Astrocyte (in vitro differentiated cells and primary cell): ENCODE results near the gene SLC35B2. TPM values are rescaled to one million over a fixed set of nuclear protein-coding genes. Genes with fewer than 3 reads are reported as not detected.

ENCODE experiments used
- DNase-seq: peaks from one replicate; pipeline ENCODE4 v3.0.0-alpha.2; 2010; ENCODE audit warnings: low read depth
- FAIRE-seq: peaks from 2 replicates; lab custom pipeline; 2011; peaks lifted over from hg19 to GRCh38; lab: Jason Lieb, UNC
- H2AFZ ChIP-seq: 2 replicates; pipeline ENCODE4 v1.6.0; 2012; ENCODE audit warnings: low read depth, low read length, inconsistent platforms
- H3K27ac ChIP-seq: 2 replicates; pipeline ENCODE4 v1.5.1; 2011; ENCODE audit warnings: low read depth, low read length, inconsistent platforms
- H3K27me3 ChIP-seq: 2 replicates; pipeline ENCODE4 v1.6.0; 2011; ENCODE audit warnings: low read length, inconsistent platforms; ENCODE audit not compliant: insufficient read depth
- H3K36me3 ChIP-seq: 2 replicates; pipeline ENCODE4 v1.5.1; 2011; ENCODE audit warnings: low read length, inconsistent platforms; ENCODE audit not compliant: insufficient read depth
- H3K4me1 ChIP-seq: 2 replicates; pipeline ENCODE4 v1.5.1; 2011; ENCODE audit warnings: low read length, inconsistent platforms; ENCODE audit not compliant: insufficient read depth
- H3K4me2 ChIP-seq: 2 replicates; pipeline ENCODE4 v1.6.0; 2012; ENCODE audit warnings: low read length, inconsistent platforms
- H3K4me3 ChIP-seq: 2 replicates; pipeline ENCODE4 v1.5.1; 2011; ENCODE audit warnings: low read depth, mild to moderate bottlenecking, low read length, inconsistent platforms; ENCODE audit not compliant: insufficient read depth
- H3K79me2 ChIP-seq: 2 replicates; pipeline ENCODE4 v1.6.0; 2012; ENCODE audit warnings: mild to moderate bottlenecking, low read length, inconsistent platforms; ENCODE audit not compliant: insufficient read depth
- H3K9ac ChIP-seq: 2 replicates; pipeline ENCODE4 v1.6.0; 2012; ENCODE audit warnings: mild to moderate bottlenecking, low read length, inconsistent platforms
- H3K9me3 ChIP-seq: 2 replicates; pipeline ENCODE4 v1.5.1; 2012; ENCODE audit warnings: low read depth, mild to moderate bottlenecking, low read length, inconsistent platforms; ENCODE audit not compliant: insufficient read depth
- H4K20me1 ChIP-seq: 2 replicates; pipeline ENCODE4 v1.6.0; 2012; ENCODE audit warnings: low read length, inconsistent platforms; ENCODE audit not compliant: insufficient read depth
- H3K27ac Mint-ChIP-seq: one replicate; pipeline ENCODE4 v1.8.0; 2021; ENCODE audit warnings: mild to moderate bottlenecking, mixed read lengths; ENCODE audit not compliant: unreplicated experiment
- H3K27me3 Mint-ChIP-seq: one replicate; pipeline ENCODE4 v1.8.0; 2021; ENCODE audit warnings: low read depth, mixed read lengths; ENCODE audit not compliant: unreplicated experiment
- H3K36me3 Mint-ChIP-seq: one replicate; pipeline ENCODE4 v1.8.0; 2021; ENCODE audit warnings: low read depth, mixed read lengths; ENCODE audit not compliant: unreplicated experiment
- H3K4me1 Mint-ChIP-seq: one replicate; pipeline ENCODE4 v1.8.0; 2021; ENCODE audit warnings: low read depth, mixed read lengths; ENCODE audit not compliant: unreplicated experiment
- H3K4me3 Mint-ChIP-seq: one replicate; pipeline ENCODE4 v1.8.0; 2021; ENCODE audit warnings: mild to moderate bottlenecking, moderate library complexity, mixed read lengths; ENCODE audit not compliant: unreplicated experiment
- H3K9me3 Mint-ChIP-seq: one replicate; pipeline ENCODE4 v1.8.0; 2021; ENCODE audit warnings: mild to moderate bottlenecking, mixed read lengths; ENCODE audit not compliant: unreplicated experiment
- EZH2 ChIP-seq: IDR thresholded peaks from 2 replicates; pipeline ENCODE4 v1.6.1; 2012; ENCODE audit warnings: mild to moderate bottlenecking, low read length, inconsistent platforms; ENCODE audit not compliant: insufficient read depth
- total RNA-seq: library from RNA; stranded (reverse); gene quantifications from 2 replicates; pipeline ENCODE4 v1.2.1, GENCODE V29; 2021
- TF ChIP-seq, protein P1 (sequence below): IDR thresholded peaks from 2 replicates; pipeline ENCODE4 v1.5.1; 2011; ENCODE audit warnings: low read depth, mild to moderate bottlenecking, inconsistent platforms, low read length, moderate library complexity; ENCODE audit not compliant: insufficient read depth

Gene SLC35B2
- total RNA-seq, 1 donor from 2014 or later, result 61.8 TPM

DNA sequence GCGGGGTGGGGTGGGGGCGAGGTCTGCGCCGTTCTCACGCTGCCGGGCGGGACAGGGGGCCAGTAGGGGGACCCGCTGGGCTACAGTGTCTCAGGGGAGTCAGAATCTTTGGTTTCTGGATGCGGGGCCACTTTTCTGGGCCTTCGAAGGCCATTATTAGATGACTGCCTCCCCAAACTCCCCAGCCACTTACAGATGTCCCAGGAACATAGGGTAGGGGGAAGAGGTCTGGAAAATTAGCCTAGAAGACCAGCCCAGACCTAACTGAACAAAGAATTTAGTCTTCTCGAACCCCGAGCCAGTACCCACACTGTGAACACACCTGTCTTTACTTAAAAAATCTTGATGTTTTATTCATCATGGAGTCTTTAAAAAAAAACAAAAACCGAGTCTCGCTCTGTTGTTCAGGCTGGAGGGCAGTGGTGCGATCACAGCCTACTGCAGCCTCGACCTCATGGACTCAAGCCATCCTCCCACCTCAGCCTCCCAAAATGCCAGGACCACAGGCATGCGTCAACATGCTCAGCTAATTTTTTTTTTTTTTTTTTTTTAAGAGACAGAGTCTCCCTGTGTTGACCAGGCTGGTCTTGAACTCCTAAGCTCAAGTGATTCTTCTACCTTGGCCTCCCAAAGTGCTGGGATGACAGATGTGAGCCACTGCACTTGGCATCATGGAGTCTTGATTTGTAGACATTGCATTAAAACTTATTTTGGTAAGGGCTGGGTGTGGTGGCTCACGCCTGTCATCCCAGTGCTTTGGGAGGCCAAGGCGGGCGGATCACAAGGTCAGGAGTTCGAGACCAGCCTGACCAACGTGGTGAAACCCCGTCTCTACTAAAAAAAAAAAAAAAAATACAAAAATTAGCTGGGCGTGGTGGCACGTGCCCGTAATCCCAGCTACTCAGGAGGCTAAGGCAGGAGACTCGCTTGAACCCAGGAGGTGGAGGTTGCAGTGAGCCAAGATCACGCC is 37.2 kb downstream of the SLC35B2 start:
- H4K20me1 ChIP-seq, result peaks cover 9% of the 10 kb centered on the region
- Mint-ChIP-seq H3K36me3 (no peaks in the 10 kb centered on the region), H3K9me3 (no peaks in the 10 kb centered on the region), H3K27ac (no peak overlapping the region), H3K27me3 (peaks cover 12% of the 10 kb centered on the region), H3K4me3 (peak overlapping the region; percentile 60), H3K4me1 (peaks cover 26% of the 10 kb centered on the region)
- no peak overlapping the region for H3K4me2 ChIP-seq
- FAIRE-seq (no peak), DNase-seq (no peak)
- no peak for TF ChIP-seq EZH2
- TF ChIP-seq, protein P1, sequence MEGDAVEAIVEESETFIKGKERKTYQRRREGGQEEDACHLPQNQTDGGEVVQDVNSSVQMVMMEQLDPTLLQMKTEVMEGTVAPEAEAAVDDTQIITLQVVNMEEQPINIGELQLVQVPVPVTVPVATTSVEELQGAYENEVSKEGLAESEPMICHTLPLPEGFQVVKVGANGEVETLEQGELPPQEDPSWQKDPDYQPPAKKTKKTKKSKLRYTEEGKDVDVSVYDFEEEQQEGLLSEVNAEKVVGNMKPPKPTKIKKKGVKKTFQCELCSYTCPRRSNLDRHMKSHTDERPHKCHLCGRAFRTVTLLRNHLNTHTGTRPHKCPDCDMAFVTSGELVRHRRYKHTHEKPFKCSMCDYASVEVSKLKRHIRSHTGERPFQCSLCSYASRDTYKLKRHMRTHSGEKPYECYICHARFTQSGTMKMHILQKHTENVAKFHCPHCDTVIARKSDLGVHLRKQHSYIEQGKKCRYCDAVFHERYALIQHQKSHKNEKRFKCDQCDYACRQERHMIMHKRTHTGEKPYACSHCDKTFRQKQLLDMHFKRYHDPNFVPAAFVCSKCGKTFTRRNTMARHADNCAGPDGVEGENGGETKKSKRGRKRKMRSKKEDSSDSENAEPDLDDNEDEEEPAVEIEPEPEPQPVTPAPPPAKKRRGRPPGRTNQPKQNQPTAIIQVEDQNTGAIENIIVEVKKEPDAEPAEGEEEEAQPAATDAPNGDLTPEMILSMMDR, result no peak
- H3K4me3 ChIP-seq, result no peak overlapping the region
- no peak overlapping the region for H3K9ac ChIP-seq
- H3K27ac ChIP-seq, result no peak overlapping the region
- no peaks in the 10 kb centered on the region for H3K36me3 ChIP-seq
- H3K4me1 ChIP-seq, result peaks cover 43% of the 10 kb centered on the region
- no peak overlapping the region for H2AFZ ChIP-seq
- H3K27me3 ChIP-seq, result no peaks in the 10 kb centered on the region
- H3K79me2 ChIP-seq, result no peaks in the 10 kb centered on the region
- no peaks in the 10 kb centered on the region for H3K9me3 ChIP-seq

GRCh38 chr6:44219053-44219814 is 38.1 kb downstream of the SLC35B2 start:
- Histone ChIP-seq H3K27ac (no peak overlapping the region), H3K27me3 (peaks cover 2% of the 10 kb centered on the region), H3K4me3 (peak overlapping the region; percentile 51), H3K79me2 (no peaks in the 10 kb centered on the region), H3K9ac (peak overlapping the region; percentile 28), H3K4me1 (peaks cover 39% of the 10 kb centered on the region), H3K36me3 (no peaks in the 10 kb centered on the region), H2AFZ (peak overlapping the region; percentile 83), H3K4me2 (peak overlapping the region; percentile 84), H3K9me3 (no peaks in the 10 kb centered on the region), H4K20me1 (peaks cover under 1% of the 10 kb centered on the region)
- Mint-ChIP-seq H3K36me3 (no peaks in the 10 kb centered on the region), H3K4me3 (peak overlapping the region; percentile 74), H3K27ac (no peak overlapping the region), H3K4me1 (peaks cover 21% of the 10 kb centered on the region), H3K9me3 (no peaks in the 10 kb centered on the region), H3K27me3 (peaks cover 21% of the 10 kb centered on the region)
- peak; percentile 29 for DNase-seq
- TF ChIP-seq, protein P1, result no peak
- TF ChIP-seq EZH2, result no peak
- FAIRE-seq, result no peak
